Hepatocyte (in vitro differentiated cells): ENCODE data around the gene EPS8L3.

ENCODE experiments used
- EZH2 ChIP-seq: fragments of 200-600 bp; sonication (generic); IDR thresholded peaks from 2 replicates; pipeline ENCODE4 v1.6.1; 2016; ENCODE audit warnings: antibody characterized with exemption, mild to moderate bottlenecking, borderline replicate concordance
- TF ChIP-seq, protein P1 (sequence below): fragments of 200-600 bp; sonication (generic); IDR thresholded peaks from 2 replicates; pipeline ENCODE4 v1.5.1; 2016; ENCODE audit warnings: antibody characterized with exemption, mild to moderate bottlenecking; ENCODE audit not compliant: poor library complexity

DNA sequence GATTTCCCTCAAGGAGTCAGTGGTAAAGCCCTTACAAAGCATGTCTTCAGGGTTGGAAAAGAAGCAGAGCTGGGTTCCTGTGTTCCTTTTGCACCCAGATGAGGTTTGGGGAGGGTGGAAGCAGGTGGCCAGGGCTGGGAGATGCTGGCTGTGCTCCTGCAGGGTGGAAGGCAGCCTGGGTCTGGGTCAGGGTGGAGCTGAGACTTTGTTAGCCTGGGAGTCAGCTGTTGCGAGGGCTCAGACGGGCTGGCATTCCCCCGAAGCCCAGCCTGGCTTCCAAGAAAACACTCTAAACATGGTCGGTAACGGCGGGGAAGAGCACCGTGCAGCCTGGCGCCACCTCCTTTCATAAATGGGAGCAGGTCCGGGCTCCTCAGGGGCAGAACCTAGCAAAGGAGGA is 43.7 kb upstream of the EPS8L3 start:
- TF ChIP-seq, protein P1, sequence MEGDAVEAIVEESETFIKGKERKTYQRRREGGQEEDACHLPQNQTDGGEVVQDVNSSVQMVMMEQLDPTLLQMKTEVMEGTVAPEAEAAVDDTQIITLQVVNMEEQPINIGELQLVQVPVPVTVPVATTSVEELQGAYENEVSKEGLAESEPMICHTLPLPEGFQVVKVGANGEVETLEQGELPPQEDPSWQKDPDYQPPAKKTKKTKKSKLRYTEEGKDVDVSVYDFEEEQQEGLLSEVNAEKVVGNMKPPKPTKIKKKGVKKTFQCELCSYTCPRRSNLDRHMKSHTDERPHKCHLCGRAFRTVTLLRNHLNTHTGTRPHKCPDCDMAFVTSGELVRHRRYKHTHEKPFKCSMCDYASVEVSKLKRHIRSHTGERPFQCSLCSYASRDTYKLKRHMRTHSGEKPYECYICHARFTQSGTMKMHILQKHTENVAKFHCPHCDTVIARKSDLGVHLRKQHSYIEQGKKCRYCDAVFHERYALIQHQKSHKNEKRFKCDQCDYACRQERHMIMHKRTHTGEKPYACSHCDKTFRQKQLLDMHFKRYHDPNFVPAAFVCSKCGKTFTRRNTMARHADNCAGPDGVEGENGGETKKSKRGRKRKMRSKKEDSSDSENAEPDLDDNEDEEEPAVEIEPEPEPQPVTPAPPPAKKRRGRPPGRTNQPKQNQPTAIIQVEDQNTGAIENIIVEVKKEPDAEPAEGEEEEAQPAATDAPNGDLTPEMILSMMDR = no peak
- TF ChIP-seq EZH2 = no peak
